SJSA1 (cell line): ENCODE results near the gene MLC1. TPM values are rescaled to one million over a fixed set of nuclear protein-coding genes. Genes with fewer than 3 reads are reported as not detected.
"Not testable (repeated sequence)": the region's sequence is repeated elsewhere in the genome, so short reads cannot be mapped to it uniquely, and the experiment has no call there.

ENCODE experiments used
- DNase-seq, 2 experiments: peaks; one replicate each; pipeline ENCODE4 v3.0.0-alpha.2; 2015 to 2020; ENCODE audit warnings: low spot score in 2 of 2, low read depth in 1 of 2
- H3K27ac ChIP-seq: fragments of 250-450 bp; sonication (Bioruptor Pico); 2 replicates; pipeline ENCODE4 v1.5.1; 2020; ENCODE audit warnings: mild to moderate bottlenecking, moderate library complexity
- H3K27me3 ChIP-seq: fragments of 250-450 bp; sonication (Bioruptor Pico); replicated peaks from 2 replicates; pipeline ENCODE4 v1.5.1; 2020; ENCODE audit warnings: mild to moderate bottlenecking, moderate library complexity
- H3K36me3 ChIP-seq: fragments of 250-450 bp; sonication (Bioruptor Pico); 2 replicates; pipeline ENCODE4 v1.5.1; 2020; ENCODE audit warnings: mild to moderate bottlenecking
- H3K4me1 ChIP-seq: fragments of 250-450 bp; sonication (Bioruptor Pico); replicated peaks from 2 replicates; pipeline ENCODE4 v1.6.1; 2021; ENCODE audit warnings: mild to moderate bottlenecking
- H3K4me3 ChIP-seq: fragments of 250-450 bp; sonication (Bioruptor Pico); 2 replicates; pipeline ENCODE4 v1.5.1; 2020; ENCODE audit warnings: mild to moderate bottlenecking
- H3K9me3 ChIP-seq: fragments of 250-450 bp; sonication (Bioruptor Pico); replicated peaks from 2 replicates; pipeline ENCODE4 v1.5.1; 2020; ENCODE audit warnings: mild to moderate bottlenecking
- total RNA-seq: library from RNA; depleted of rRNA; stranded (reverse); fragments of >200 nt; shearing (Covaris generic); gene quantifications from 2 replicates; pipeline ENCODE4 v1.2.3, GENCODE V29; 2014

The MLC1 gene
- total RNA-seq, 1 experiment from 2014 or later: 0.03 TPM

DNA sequence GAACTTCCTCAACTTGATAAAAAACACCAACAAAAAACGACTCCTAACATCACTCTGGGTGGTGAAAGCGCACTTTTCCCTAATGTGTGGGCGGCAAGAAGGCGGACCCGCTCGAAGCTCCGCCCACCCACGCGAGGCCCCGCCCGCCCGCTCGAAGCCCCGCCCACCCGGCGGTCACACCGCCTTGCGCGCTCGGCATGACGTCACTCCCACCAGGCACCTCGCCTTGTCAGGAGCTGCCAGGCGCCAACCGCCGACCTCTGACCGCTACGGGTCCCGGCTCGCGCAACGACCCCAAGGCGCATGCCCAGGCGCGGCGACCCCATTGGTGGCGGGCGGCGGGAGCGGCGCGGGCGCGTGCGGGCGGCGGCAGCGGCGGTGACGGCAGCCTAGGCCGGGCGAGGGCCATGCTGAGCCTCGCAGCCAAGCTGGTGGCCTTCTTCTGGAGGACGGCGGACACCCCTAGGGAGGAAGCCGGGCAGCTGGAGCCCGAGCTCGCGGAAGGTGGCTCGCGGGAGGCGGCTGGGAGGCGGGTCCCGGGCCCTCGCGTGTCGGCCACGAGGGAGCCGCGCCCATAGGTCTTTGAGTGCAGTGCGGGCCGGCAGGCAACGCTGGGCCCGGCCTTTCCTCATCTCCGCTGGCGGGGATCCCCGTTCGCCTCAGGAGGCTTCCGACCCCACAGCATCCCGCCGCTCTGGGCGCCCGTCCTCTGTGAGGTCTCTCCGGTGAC, 4.6 kb upstream of the MLC1 start, which contains the start of gene MOV10L1:
MOV10L1 (plus strand) TSS at position 325 of the 730 bp plus-strand sequence; CDS start at position 408, 83 bp downstream.
- H3K9me3 ChIP-seq: peaks cover 10% of the 10 kb centered on the region
- no peaks in the 10 kb centered on the region for H3K4me1 ChIP-seq
- DNase-seq: no peak
- no peaks in the 10 kb centered on the region for H3K36me3 ChIP-seq
- no peak within 1 kb of the TSS for H3K27ac ChIP-seq
- H3K27me3 ChIP-seq: no peaks in the 10 kb centered on the region; the same call in 1 of the 2 replicates
- no peak within 1 kb of the TSS for H3K4me3 ChIP-seq

DNA sequence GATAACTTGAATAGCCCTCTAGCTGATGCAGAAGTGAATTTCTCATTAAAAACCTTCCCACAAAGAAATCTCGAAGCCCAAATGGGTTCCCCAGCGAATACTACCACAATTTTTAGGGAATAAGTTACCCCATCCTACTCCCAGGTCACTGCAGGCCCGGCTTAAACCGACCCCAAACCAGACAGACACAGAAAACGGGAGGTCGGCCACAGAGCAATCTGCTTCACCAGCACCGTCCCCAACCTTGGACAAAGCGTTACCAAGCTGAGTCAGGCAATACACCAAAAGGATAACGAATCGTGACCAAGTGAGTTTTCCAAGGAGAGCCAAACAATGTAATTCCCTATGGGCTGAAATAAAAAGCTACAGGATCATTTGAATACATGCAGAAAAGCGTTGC, 4.0 kb upstream of the MLC1 start:
- no peak for DNase-seq
- H3K9me3 ChIP-seq: peaks cover 10% of the 10 kb centered on the region
- no peak overlapping the region for H3K27ac ChIP-seq
- H3K36me3 ChIP-seq: no peaks in the 10 kb centered on the region
- H3K4me3 ChIP-seq: no peak overlapping the region
- H3K4me1 ChIP-seq: no peaks in the 10 kb centered on the region
- H3K27me3 ChIP-seq: no peaks in the 10 kb centered on the region; the same call in 1 of the 2 replicates

DNA sequence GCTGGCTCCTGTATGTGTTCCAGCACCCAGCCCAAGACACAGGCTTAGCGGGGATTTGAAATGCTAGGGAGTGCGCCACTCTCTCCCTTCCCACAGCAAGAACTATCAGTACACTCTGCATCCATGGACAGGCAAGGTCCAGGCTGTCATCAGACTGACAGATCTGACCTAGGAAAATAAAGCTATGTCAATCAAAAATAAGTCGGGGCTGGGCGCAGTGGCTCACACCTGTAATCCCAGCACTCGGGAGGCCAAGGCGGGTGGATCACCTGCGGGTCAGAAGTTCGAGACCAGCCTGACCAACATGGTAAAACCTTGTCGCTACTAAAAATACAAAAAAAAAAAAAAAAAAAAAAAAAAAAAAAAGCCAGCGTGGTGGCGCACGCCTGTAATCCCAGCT, 2.9 kb upstream of the MLC1 start:
- DNase-seq: no peak
- Histone ChIP-seq H3K27ac (no peak overlapping the region), H3K4me3 (no peak overlapping the region), H3K36me3 (no peaks in the 10 kb centered on the region), H3K27me3 (no peaks in the 10 kb centered on the region; the same call in 1 of the 2 replicates), H3K4me1 (no peaks in the 10 kb centered on the region), H3K9me3 (peaks cover 10% of the 10 kb centered on the region)

DNA sequence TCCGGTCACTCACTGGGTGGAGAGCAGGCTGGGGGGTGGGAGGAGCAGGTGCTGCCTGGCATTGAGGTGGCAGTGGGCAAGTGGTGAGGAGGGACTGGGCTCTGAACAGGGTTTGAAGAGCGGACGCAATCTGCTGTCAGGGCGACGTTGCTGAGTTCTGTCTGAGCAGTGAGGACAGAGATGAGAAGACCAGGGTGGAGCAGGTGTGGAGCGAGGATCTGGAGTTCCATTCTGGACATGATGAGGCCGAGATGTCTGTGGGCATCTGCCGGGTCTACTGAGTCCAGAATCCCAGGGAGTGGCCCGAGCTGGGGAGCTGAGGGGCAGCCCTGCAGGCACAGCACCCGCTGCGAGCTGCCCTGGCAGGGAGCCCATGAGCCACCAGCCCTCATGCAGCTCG, 2.4 kb upstream of the MLC1 start:
- no peak overlapping the region for H3K27ac ChIP-seq
- peaks cover 10% of the 10 kb centered on the region for H3K9me3 ChIP-seq
- H3K4me3 ChIP-seq: no peak overlapping the region
- no peaks in the 10 kb centered on the region; the same call in 1 of the 2 replicates for H3K27me3 ChIP-seq
- no peaks in the 10 kb centered on the region for H3K4me1 ChIP-seq
- no peaks in the 10 kb centered on the region for H3K36me3 ChIP-seq
- no peak for DNase-seq

DNA sequence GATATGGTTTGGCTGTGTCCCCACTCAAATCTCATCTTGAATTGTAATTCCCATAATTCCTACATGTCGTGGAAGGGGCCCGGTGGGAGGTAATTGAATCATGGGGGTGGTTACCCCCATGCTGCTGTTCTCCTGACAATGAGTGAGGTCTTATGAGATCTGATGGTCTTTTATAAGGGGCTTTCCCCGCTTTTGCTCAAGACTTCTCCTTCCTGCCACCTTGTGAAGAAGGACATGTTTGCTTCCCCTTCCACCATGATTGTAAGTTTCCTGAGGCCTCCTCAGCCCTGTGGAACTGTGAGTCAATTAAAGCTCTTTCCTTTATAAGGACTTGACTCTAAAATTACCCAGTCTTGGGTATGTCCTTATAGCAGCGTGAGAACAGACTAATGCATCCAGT, 1.7 kb upstream of the MLC1 start:
- H3K9me3 ChIP-seq, H3K27me3 ChIP-seq, H3K4me3 ChIP-seq, DNase-seq, H3K36me3 ChIP-seq, H3K4me1 ChIP-seq, H3K27ac ChIP-seq: not testable (repeated sequence)

DNA sequence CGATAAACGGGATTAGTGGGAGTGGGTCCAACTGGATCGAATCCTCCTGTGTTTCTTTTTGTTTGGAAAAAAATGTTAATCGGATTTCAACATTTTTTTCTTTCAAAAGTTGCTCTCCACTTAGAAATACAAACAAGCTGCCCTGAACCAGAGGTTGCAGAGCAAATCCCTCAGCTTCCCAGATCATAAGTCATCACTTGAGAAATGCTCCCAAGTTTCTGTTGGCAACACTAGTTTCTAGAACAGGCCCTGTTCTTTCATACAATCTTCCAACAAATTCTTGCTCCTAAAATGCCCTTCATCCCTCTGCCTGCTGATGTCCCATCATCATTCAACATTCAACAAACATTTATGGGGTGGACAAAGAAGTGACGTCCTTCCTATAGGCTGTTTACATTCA, 1.3 kb upstream of the MLC1 start:
- H3K4me1 ChIP-seq: no peaks in the 10 kb centered on the region
- H3K27me3 ChIP-seq: no peaks in the 10 kb centered on the region; the same call in 1 of the 2 replicates
- no peak for DNase-seq
- H3K4me3 ChIP-seq: no peak overlapping the region
- no peak overlapping the region for H3K27ac ChIP-seq
- H3K9me3 ChIP-seq: peaks cover 10% of the 10 kb centered on the region
- H3K36me3 ChIP-seq: no peaks in the 10 kb centered on the region

DNA sequence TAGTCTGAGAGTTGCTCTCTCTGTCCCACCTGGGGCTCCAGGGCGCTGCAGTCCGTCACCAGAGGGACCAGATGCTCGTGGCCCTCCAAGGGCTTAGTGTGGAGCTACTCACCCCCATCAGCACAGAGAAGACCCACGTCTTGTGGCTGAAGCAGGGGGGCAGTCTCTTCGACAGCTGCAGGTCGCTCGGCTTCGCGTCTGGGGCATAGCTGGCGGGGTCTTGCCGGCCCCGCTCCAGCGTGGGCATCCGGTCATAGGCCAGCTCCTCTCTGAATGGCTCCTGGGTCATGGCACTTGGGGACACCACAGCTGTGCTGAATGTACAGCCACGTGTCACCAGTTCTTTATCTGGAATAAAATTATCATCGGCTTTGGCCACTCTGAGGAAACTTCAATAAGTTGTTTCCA, 608 bp downstream of the MLC1 start:
- H3K27me3 ChIP-seq: no peaks in the 10 kb centered on the region; the same call in none of the 2 replicates
- DNase-seq: no peak
- no peaks in the 10 kb centered on the region for H3K36me3 ChIP-seq
- H3K4me1 ChIP-seq: no peaks in the 10 kb centered on the region
- no peak overlapping the region for H3K4me3 ChIP-seq
- H3K27ac ChIP-seq: no peak overlapping the region
- peaks cover 10% of the 10 kb centered on the region for H3K9me3 ChIP-seq

DNA sequence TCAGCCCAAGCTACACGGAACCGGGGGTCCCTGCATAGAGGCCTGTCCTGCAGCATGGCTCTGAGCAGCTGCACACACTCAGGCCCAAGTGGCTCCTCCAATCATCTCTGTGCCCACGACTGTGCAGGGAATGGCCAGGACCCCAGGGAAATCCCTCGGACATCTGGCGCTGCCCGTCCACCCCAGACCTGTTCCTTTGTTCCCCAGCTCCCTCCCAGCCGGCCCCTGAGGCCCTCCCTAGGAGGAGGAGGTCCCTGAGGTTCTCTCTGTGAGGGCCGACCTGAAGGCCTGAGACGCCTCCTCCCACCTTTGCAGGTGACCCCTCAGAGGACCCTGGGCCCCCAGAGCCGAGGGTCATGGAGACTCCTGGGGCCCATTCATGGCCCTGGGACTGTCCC, 1.1 kb downstream of the MLC1 start:
- Histone ChIP-seq H3K4me1 (no peaks in the 10 kb centered on the region; the same call in 1 of the 2 replicates), H3K27me3 (no peaks in the 10 kb centered on the region; the same call in none of the 2 replicates), H3K4me3 (no peak overlapping the region), H3K36me3 (no peaks in the 10 kb centered on the region), H3K27ac (no peak overlapping the region), H3K9me3 (peaks cover 10% of the 10 kb centered on the region)
- no peak for DNase-seq

DNA sequence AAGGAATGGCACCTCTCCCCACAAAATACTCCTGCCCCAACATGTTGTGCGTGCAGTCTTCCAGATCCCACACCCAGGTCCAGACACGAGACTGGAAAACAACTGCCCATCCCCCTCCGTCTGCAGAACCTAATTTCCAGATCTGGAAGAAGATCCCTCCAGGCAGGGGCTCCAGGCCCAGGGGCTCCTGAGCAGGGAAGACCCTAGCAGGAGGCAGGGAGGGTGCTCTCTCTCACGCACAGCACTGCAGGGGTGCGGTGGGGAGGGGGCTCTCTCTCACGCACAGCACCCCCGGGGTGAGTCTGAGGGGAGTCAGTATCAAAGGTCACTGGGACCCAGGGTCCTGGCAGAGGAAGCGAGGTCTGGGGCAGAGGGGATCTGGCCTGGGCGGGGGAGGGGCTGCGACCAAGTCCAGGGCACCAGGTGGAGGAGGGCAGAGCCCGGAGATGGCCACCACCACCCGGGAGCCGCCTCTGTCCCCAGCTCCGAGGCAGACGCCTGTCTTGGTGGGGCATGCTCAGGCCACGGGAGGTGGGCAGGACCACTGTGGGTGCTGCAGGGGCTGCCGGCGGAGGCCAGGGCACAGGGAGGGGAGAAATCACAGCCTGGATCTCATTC, 1.7 kb downstream of the MLC1 start:
- no peaks in the 10 kb centered on the region; the same call in 1 of the 2 replicates for H3K4me1 ChIP-seq
- H3K27ac ChIP-seq: no peak overlapping the region
- H3K4me3 ChIP-seq: no peak overlapping the region
- no peaks in the 10 kb centered on the region; the same call in 1 of the 2 replicates for H3K27me3 ChIP-seq
- no peaks in the 10 kb centered on the region for H3K36me3 ChIP-seq
- H3K9me3 ChIP-seq: peaks cover 10% of the 10 kb centered on the region
- no peak for DNase-seq

DNA sequence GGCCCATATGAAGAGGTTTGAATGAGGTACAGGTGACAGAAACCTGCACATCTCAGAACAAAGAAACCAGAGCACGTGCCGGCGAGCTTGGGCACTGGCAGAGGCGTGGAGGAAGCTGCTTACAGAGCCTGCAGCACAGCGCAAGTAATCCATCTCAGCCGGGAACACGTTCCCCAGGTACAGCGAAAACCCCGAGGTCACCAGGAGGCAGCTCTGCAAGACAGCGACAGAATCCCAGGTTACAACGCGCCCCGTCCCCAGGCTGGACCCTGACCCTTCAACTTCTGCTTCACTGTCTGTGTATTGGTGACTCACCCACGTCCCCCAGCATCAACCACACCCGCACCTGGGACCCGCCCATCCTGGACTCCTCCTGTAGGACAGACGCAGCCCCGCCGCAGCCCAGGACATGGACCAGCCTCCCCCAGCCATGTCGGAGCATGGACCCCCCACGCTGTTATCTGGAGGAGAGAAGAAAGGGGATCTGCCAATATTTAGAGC, 2.2 kb downstream of the MLC1 start:
- Histone ChIP-seq H3K27ac (no peak overlapping the region), H3K4me1 (no peaks in the 10 kb centered on the region; the same call in 1 of the 2 replicates), H3K4me3 (no peak overlapping the region), H3K9me3 (peaks cover 9% of the 10 kb centered on the region), H3K36me3 (no peaks in the 10 kb centered on the region), H3K27me3 (no peaks in the 10 kb centered on the region; the same call in 1 of the 2 replicates)
- no peak for DNase-seq

DNA sequence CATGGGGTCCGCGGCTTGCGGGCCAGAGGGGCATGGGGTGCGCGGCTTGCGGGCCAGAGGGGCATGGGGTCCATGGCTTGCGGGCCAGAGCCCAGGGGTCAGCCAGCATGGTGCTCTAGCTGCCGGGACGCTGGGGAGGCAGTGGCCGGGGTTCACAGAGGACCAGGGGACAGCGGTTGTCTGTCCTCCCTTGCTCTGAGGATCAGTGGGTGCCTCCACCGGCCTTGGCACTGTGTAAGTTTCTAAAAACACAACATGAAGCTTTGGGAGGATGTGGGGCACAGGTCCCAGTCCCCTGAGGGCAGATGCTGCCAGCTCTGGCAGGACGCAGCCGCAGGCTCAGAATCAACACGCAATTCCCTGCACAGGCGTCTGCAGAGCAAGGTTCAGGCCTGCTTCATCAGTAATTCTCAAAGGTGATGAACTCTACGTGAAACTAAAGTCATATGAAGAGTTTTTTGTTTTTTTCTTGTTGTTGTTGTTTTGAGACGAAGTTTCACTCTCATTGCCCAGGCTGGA, 3.0 kb downstream of the MLC1 start:
- peaks cover 2% of the 10 kb centered on the region for H3K9me3 ChIP-seq
- no peak overlapping the region for H3K4me3 ChIP-seq
- H3K36me3 ChIP-seq: no peaks in the 10 kb centered on the region
- no peak for DNase-seq
- H3K27ac ChIP-seq: no peak overlapping the region
- H3K4me1 ChIP-seq: no peaks in the 10 kb centered on the region; the same call in 1 of the 2 replicates
- H3K27me3 ChIP-seq: no peaks in the 10 kb centered on the region; the same call in 1 of the 2 replicates

DNA sequence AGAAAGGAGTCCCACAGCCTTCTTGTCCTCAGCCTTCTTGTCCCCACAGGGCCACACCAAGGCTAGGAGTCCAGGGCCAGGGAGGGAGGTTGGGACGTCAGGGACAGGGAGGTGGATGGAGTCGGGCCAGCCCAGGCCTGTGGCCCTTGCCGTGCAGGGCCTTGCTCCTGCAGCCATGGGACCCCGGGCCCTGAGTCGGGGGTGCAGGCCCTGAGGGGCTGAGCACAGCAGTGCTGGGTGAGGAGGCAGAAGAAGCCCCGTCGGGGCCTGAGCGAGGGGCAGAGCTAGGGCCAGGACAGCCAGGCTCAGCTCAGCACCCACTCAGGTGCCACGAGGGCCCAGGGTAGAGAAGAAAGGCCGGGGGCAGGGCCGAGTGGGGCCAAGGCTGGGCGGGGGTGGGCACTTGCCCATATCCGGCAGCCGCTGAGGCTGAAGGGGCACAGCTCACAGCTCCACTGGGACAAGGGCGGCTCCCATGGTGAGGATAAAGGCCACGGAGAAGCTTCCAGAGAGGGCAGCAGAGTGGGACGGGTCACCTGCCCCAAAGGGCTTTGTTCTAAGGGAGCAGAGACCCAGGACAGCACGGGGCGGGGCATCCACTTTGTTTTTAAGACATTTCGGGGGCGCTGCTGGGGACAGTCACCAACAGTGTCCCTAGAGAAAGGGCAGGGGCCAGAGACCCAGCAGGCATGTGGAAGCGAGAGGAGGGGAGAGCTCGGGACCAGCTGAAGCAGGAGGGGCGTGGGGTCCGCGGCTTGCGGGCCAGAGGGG, 3.6 kb downstream of the MLC1 start:
- Histone ChIP-seq H3K27me3 (no peaks in the 10 kb centered on the region; the same call in 1 of the 2 replicates), H3K36me3 (no peaks in the 10 kb centered on the region), H3K4me3 (no peak overlapping the region), H3K9me3 (no peaks in the 10 kb centered on the region; the same call in 1 of the 2 replicates), H3K27ac (no peak overlapping the region), H3K4me1 (no peaks in the 10 kb centered on the region; the same call in 1 of the 2 replicates)
- DNase-seq: no peak

DNA sequence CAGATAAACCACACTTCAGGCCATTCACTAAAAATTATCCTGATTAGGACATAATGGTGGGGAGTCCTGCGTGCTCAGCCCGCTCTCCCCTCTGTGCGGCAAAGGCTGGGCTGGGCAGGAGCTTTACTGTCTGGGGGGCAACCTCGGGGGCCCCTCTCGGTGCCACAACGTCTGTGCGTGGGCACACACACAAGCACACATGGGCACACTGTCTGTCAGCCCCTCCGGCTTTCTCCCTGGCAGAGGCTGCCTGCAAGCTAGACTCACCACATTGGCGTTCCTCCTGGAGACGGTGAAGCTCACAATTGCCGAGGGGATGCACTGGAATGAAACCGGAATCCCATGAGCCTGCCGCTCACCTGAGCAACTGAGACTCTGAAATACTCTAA, 5.2 kb downstream of the MLC1 start:
- H3K9me3 ChIP-seq: no peaks in the 10 kb centered on the region
- no peaks in the 10 kb centered on the region for H3K36me3 ChIP-seq
- H3K4me3 ChIP-seq: no peak overlapping the region
- no peak overlapping the region for H3K27ac ChIP-seq
- no peak for DNase-seq
- no peaks in the 10 kb centered on the region; the same call in 1 of the 2 replicates for H3K4me1 ChIP-seq
- H3K27me3 ChIP-seq: no peaks in the 10 kb centered on the region; the same call in 1 of the 2 replicates
